Ishikawa (cell line): Measurements from ENCODE around the gene ANK3.

ENCODE experiments used
- CEBPB ChIP-seq: IDR thresholded peaks from 2 replicates; pipeline ENCODE4 v1.6.1; 2012
- EGR1 ChIP-seq: IDR thresholded peaks from 2 replicates; pipeline ENCODE4 v1.6.1; 2012
- EP300 ChIP-seq: IDR thresholded peaks from 2 replicates; pipeline ENCODE4 v1.6.1; 2012; ENCODE audit warnings: borderline replicate concordance
- MAX ChIP-seq: IDR thresholded peaks from 2 replicates; pipeline ENCODE4 v1.6.1; 2012
- NFIC ChIP-seq: IDR thresholded peaks from 2 replicates; pipeline ENCODE4 v1.6.1; 2012
- REST ChIP-seq: IDR thresholded peaks from 2 replicates; pipeline ENCODE4 v1.6.1; 2012; ENCODE audit warnings: low read depth, mild to moderate bottlenecking

- TF ChIP-seq CEBPB = no peak
- TF ChIP-seq NFIC = no peak
- no peak for TF ChIP-seq REST
- no peak for TF ChIP-seq EGR1
- no peak for TF ChIP-seq MAX
- no peak for TF ChIP-seq EP300
These were observed 196.7 kb downstream of the ANK3 start for GRCh38 chr10:60192946-60193345.
